Aorta (tissue), 5 donors: ENCODE data around the gene GLYR1. TPM values are rescaled to one million over a fixed set of nuclear protein-coding genes. Genes with fewer than 3 reads are reported as not detected.
A peak's percentile ranks its signal among the peaks of the same experiment; 100 is the strongest.

Experiments used
- ATAC-seq: fragments of 200-7000 bp; cut with Tn5 transposase; one replicate; pipeline ENCODE4 v1.9.1; 2022; ENCODE audit warnings: moderate library complexity; ENCODE audit not compliant: low FRiP score
- DNase-seq, 2 donors: peaks; one replicate each; pipeline ENCODE4 v3.0.0-alpha.2; 2020
- H3K27ac ChIP-seq, 2 donors: one replicate each; pipeline ENCODE4 v1.5.1; 2013; ENCODE audit warnings: low read length in 2 of 2, mild to moderate bottlenecking in 2 of 2, moderate library complexity in 2 of 2, control low read depth in 1 of 2, inconsistent platforms in 1 of 2, low read depth in 1 of 2
- H3K27me3 ChIP-seq, 2 donors: one replicate each; pipeline ENCODE4 v1.6.1; 2013; ENCODE audit warnings: control low read depth in 1 of 2, low read length in 1 of 2, mild to moderate bottlenecking in 1 of 2, moderate library complexity in 1 of 2; ENCODE audit not compliant: insufficient read depth in 2 of 2, control insufficient read depth in 1 of 2
- H3K36me3 ChIP-seq, 2 donors: one replicate each; pipeline ENCODE4 v1.6.1; 2013; ENCODE audit warnings: control low read depth in 1 of 2, low read length in 1 of 2, mild to moderate bottlenecking in 1 of 2; ENCODE audit not compliant: insufficient read depth in 2 of 2, control insufficient read depth in 1 of 2
- H3K4me1 ChIP-seq, 2 donors: one replicate each; pipeline ENCODE4 v1.6.1; 2013; ENCODE audit warnings: low read length in 2 of 2, control low read depth in 1 of 2, mild to moderate bottlenecking in 1 of 2, moderate library complexity in 1 of 2; ENCODE audit not compliant: insufficient read depth in 2 of 2, control insufficient read depth in 1 of 2
- H3K4me3 ChIP-seq, 2 donors: one replicate each; pipeline ENCODE4 v1.5.1; 2013; ENCODE audit warnings: low read length in 2 of 2, control low read depth in 1 of 2, mild to moderate bottlenecking in 1 of 2
- H3K9me3 ChIP-seq: one replicate; pipeline ENCODE4 v1.6.1; 2013; ENCODE audit warnings: mild to moderate bottlenecking, low read length; ENCODE audit not compliant: control insufficient read depth
- WGBS, 2 donors: extraction: QIAGEN DNeasy Blood & Tissue Kit; methylation state at CpG; one replicate each; pipeline ENCODE4 v1.1.7; 2013; 5-methylcytosine and 5-hydroxymethylcytosine counted together
- intact Hi-C, 2 donors: fragments of 100-400 bp; cut with DNase I; formaldehyde crosslinking; loops; one replicate each; pipeline versions ENCODE4 v1.14.2 to v1.15.0; 2022
- polyA plus RNA-seq, 2 donors: library from polyadenylated mRNA; stranded (reverse); fragments of 200-250 nt; gene quantifications; one replicate each; pipeline ENCODE4 v1.2.3, GENCODE V29; 2013
- total RNA-seq, 2 donors: library from RNA; stranded (reverse); fragmentation: NEBNext Ultra II Directional; extraction: Animal tissue kit (Norgen Biotek cat#: 25700); gene quantifications; one replicate each; pipeline ENCODE4 v1.2.1, GENCODE V29; 2021
- donor health status: healthy with polysubstance abuse.
- donor health status: Bipolar disorder and iron deficiency.
- donor health status: DM: no; HTN: no; CAD: no.
- donor health status: DM: no; HTN: no; CAD: no.
- donor health status: DM: yes; HTN: yes; CAD: no.

Gene GLYR1
- total and polyA plus RNA-seq, 4 donors = 33.3 to 73.2 (median 59.0) TPM

GRCh38 chr16:4775005-4775404 lies 72.1 kb downstream of the GLYR1 start:
- H3K4me1 ChIP-seq = no peaks in the 10 kb centered on the region
- DNase-seq (no peak), ATAC-seq (no peak)
- intact Hi-C loops = no loop called here
- H3K4me3 ChIP-seq = no peak overlapping the region
- no peaks in the 10 kb centered on the region for H3K9me3 ChIP-seq
- no peak overlapping the region for H3K27ac ChIP-seq
- 80 to 85% methylated on average over 8 to 13 of the region's 13 CpGs for WGBS, 2 donors
- H3K27me3 ChIP-seq = no peaks in the 10 kb centered on the region
- H3K36me3 ChIP-seq = no peaks in the 10 kb centered on the region

- 86 to 88% methylated on average over 5 of the region's 5 CpGs for WGBS, 2 donors
- H3K4me3 ChIP-seq = no peak overlapping the region
- ATAC-seq (no peak), DNase-seq (no peak)
- intact Hi-C loops = no loop called here
- H3K27ac ChIP-seq = no peak overlapping the region
- no peaks in the 10 kb centered on the region for H3K9me3 ChIP-seq
- H3K4me1 ChIP-seq = no peaks in the 10 kb centered on the region
- H3K27me3 ChIP-seq = no peaks in the 10 kb centered on the region
- H3K36me3 ChIP-seq = no peaks in the 10 kb centered on the region
Measured at GRCh38 chr16:4772351-4772750, 74.7 kb downstream of the GLYR1 start.

- Histone ChIP-seq H3K36me3 (no peaks in the 10 kb centered on the region), H3K27ac (no peak overlapping the region), H3K4me1 (no peaks in the 10 kb centered on the region), H3K9me3 (no peaks in the 10 kb centered on the region), H3K4me3 (no peak overlapping the region), H3K27me3 (no peaks in the 10 kb centered on the region)
- ATAC-seq (no peak), DNase-seq (no peak)
- 57 to 68% methylated on average over 3 of the region's 3 CpGs for WGBS, 2 donors
- intact Hi-C loops = no loop called here
Measured at GRCh38 chr16:4771646-4772045, 75.4 kb downstream of the GLYR1 start.

- H3K4me3 ChIP-seq = no peak overlapping the region
- 63 to 65% methylated on average over 7 of the region's 7 CpGs for WGBS, 2 donors
- DNase-seq (no peak), ATAC-seq (no peak)
- no peaks in the 10 kb centered on the region for H3K36me3 ChIP-seq
- H3K9me3 ChIP-seq = no peaks in the 10 kb centered on the region
- H3K27ac ChIP-seq = no peak overlapping the region
- H3K27me3 ChIP-seq = no peaks in the 10 kb centered on the region
- intact Hi-C loops = loop anchor here in 1 of 2 donors (2.0 kb wide), 2 partner anchors 34 to 188 kb away; partner anchors contain the start of gene ROGDI
- H3K4me1 ChIP-seq = no peaks in the 10 kb centered on the region
Measured at GRCh38 chr16:4769306-4769638, 77.8 kb downstream of the GLYR1 start.

GRCh38 chr16:4768549-4769305 lies 78.4 kb downstream of the GLYR1 start:
- H3K9me3 ChIP-seq = no peaks in the 10 kb centered on the region
- no peaks in the 10 kb centered on the region for H3K4me1 ChIP-seq
- H3K27ac ChIP-seq = peak overlapping the region in 1 of 2 donors; percentile 68
- intact Hi-C loops = loop anchor here in 1 of 2 donors (2.0 kb wide), 2 partner anchors 34 to 188 kb away; partner anchors contain the start of gene ROGDI
- WGBS, 2 donors = 3 to 4% methylated on average over 48 of the region's 48 CpGs
- no peaks in the 10 kb centered on the region for H3K27me3 ChIP-seq
- H3K4me3 ChIP-seq = peak overlapping the region; percentile 56 to 73
- no peaks in the 10 kb centered on the region for H3K36me3 ChIP-seq
- peak; percentile 98 for DNase-seq
- peak; percentile 96 for ATAC-seq

- 33 to 47% methylated on average over 17 of the region's 17 CpGs for WGBS, 2 donors
- H3K36me3 ChIP-seq = no peaks in the 10 kb centered on the region
- DNase-seq (peak in 1 of 2 donors; percentile 68), ATAC-seq (peak; percentile 5)
- no peaks in the 10 kb centered on the region for H3K9me3 ChIP-seq
- H3K27me3 ChIP-seq = no peaks in the 10 kb centered on the region
- H3K27ac ChIP-seq = peak overlapping the region in 1 of 2 donors; percentile 68
- intact Hi-C loops = loop anchor here in 1 of 2 donors (1.0 to 2.0 kb wide), 3 partner anchors 35 to 189 kb away; partner anchors contain the start of genes NUDT16L1 and ROGDI
- H3K4me1 ChIP-seq = no peaks in the 10 kb centered on the region
- H3K4me3 ChIP-seq = peak overlapping the region; percentile 12 to 38
Measured at GRCh38 chr16:4767872-4768548, 79.1 kb downstream of the GLYR1 start.

GRCh38 chr16:4766875-4767628 lies 80.0 kb downstream of the GLYR1 start, which contains the start of gene ZNF500:
Gene ZNF500 (minus strand): TSS chr16:4767162. CDS start chr16:4765978, 1,184 bp downstream.
- no peaks in the 10 kb centered on the region for H3K4me1 ChIP-seq
- intact Hi-C loops = loop anchor here in 1 of 2 donors (1.0 kb wide), 1 partner anchor 74 kb away; the partner anchor contains the start of gene NUDT16L1
- no peaks in the 10 kb centered on the region for H3K9me3 ChIP-seq
- peak within 1 kb of the TSS in 1 of 2 donors; percentile 73 for H3K27ac ChIP-seq
- H3K4me3 ChIP-seq = peak within 1 kb of the TSS; percentile 77 to 94
- WGBS, 2 donors = 3 to 4% methylated on average over 72 of the region's 72 CpGs
- DNase-seq (peak; percentile 99 to 100), ATAC-seq (peak; percentile 95)
- H3K36me3 ChIP-seq = no peaks in the 10 kb centered on the region
- H3K27me3 ChIP-seq = no peaks in the 10 kb centered on the region
